Sigmoid colon (tissue), 4 donors: ENCODE results near the gene PDGFD.

Source experiments
- CTCF ChIP-seq, 4 experiments: fragments of 450-650 bp in 3 of 4; fragments of 200-600 bp in 1 of 4; IDR thresholded peaks; one replicate each; pipeline ENCODE4 v1.5.1; 2016 to 2019; ENCODE audit warnings: antibody characterized with exemption in 4 of 4, mild to moderate bottlenecking in 3 of 4, moderate library complexity in 2 of 4
- EP300 ChIP-seq, 4 donors: sonication (generic); formaldehyde crosslinking; IDR thresholded peaks; one replicate each; pipeline ENCODE4 v1.6.1; 2017; ENCODE audit warnings: antibody characterized with exemption in 4 of 4
- POLR2A ChIP-seq, 2 donors: fragments of 450-650 bp; IDR thresholded peaks; one replicate each; pipeline ENCODE4 v1.6.1; 2016; ENCODE audit warnings: antibody characterized with exemption in 2 of 2, mild to moderate bottlenecking in 2 of 2, moderate library complexity in 2 of 2
- POLR2AphosphoS5 ChIP-seq, 4 donors: sonication (generic); formaldehyde crosslinking; IDR thresholded peaks; one replicate each; pipeline ENCODE4 v1.6.1; 2017; ENCODE audit warnings: antibody characterized with exemption in 4 of 4

DNA sequence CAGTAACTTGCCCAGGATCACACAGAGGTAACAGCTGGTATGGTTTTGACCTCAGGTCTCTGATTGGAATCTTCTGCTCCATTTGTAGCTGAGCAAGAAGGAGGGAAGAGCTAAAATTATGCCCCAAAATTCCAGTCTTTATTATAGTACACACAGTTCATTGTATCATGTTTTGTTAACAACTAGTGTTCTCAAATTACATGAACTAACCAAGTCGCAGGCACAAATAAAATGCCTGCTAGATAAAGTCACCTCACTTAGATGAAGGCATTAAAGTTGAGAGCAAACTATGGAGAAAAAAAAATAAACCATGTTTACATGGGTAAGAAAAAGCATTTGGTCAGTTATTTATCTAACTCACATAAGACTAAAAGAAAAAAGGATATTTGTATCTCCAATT is 58.8 kb downstream of the PDGFD start:
- no peak for TF ChIP-seq POLR2AphosphoS5 (IDR thresholded peaks at IDR 0.05)
- no peak for TF ChIP-seq POLR2A (IDR thresholded peaks at IDR 0.05)
- TF ChIP-seq CTCF (IDR thresholded peaks at IDR 0.05) = no peak
- TF ChIP-seq EP300 (IDR thresholded peaks at IDR 0.05) = no peak
